CD4-positive, alpha-beta T cell treated with Interleukin-17A for 1 hour (primary cell): ENCODE measurements around the gene NUBP2.

ENCODE experiments used
- DNase-seq: peaks from one replicate; pipeline ENCODE4 v3.0.0-alpha.2; 2020

Gene NUBP2

GRCh38 chr16:1759511-1759910 is 23.2 kb upstream of the NUBP2 start:
- no peak for DNase-seq

- DNase-seq, result no peak
Measured at GRCh38 chr16:1760911-1761310, 21.8 kb upstream of the NUBP2 start.

GRCh38 chr16:1761751-1762150 is 21.0 kb upstream of the NUBP2 start:
- DNase-seq, result no peak

GRCh38 chr16:1762196-1762878 is 20.4 kb upstream of the NUBP2 start:
- no peak for DNase-seq

GRCh38 chr16:1762879-1763520 is 19.8 kb upstream of the NUBP2 start:
- no peak for DNase-seq

- DNase-seq, result no peak
Measured at GRCh38 chr16:1763521-1764511, 18.9 kb upstream of the NUBP2 start.

GRCh38 chr16:1764971-1765370 is 17.8 kb upstream of the NUBP2 start:
- DNase-seq, result no peak

GRCh38 chr16:1765826-1766225 is 16.9 kb upstream of the NUBP2 start:
- no peak for DNase-seq

- DNase-seq, result no peak
Measured at GRCh38 chr16:1766231-1766630, 16.5 kb upstream of the NUBP2 start.

- DNase-seq, result no peak
Measured at GRCh38 chr16:1766701-1767100, 16.1 kb upstream of the NUBP2 start.

- no peak for DNase-seq
Measured at GRCh38 chr16:1767116-1767994, 15.4 kb upstream of the NUBP2 start.

GRCh38 chr16:1768061-1768766 is 14.5 kb upstream of the NUBP2 start:
- no peak for DNase-seq

- no peak for DNase-seq
Measured at GRCh38 chr16:1768767-1769401, 13.9 kb upstream of the NUBP2 start.

- DNase-seq, result no peak
Measured at GRCh38 chr16:1769402-1770300, 13.1 kb upstream of the NUBP2 start.

GRCh38 chr16:1770328-1771187 is 12.2 kb upstream of the NUBP2 start:
- DNase-seq, result peak; percentile 64

GRCh38 chr16:1771188-1771863 is 11.4 kb upstream of the NUBP2 start, which contains the start of gene NME3:
TSS of gene NME3 (minus strand) at chr16:1771543. CDS start at chr16:1771534, 9 bp downstream.
- DNase-seq, result peak; percentile 75

- DNase-seq, result no peak
Measured at GRCh38 chr16:1771864-1772361, 10.8 kb upstream of the NUBP2 start.

- DNase-seq, result peak; percentile 33
Measured at GRCh38 chr16:1772362-1772907, 10.3 kb upstream of the NUBP2 start, which contains the start of gene EME2. TSS of gene EME2 (plus strand) at chr16:1772810. CDS start at chr16:1773228, 418 bp downstream.
